PC-3 (cell line): ENCODE results near the gene TRIM16. TPM values are rescaled to one million over a fixed set of nuclear protein-coding genes. Genes with fewer than 3 reads are reported as not detected.
"Not testable (repeated sequence)": the region's sequence is repeated elsewhere in the genome, so short reads cannot be mapped to it uniquely, and the experiment has no call there.

ENCODE experiments used
- ATAC-seq: fragments of 200-7000 bp; cut with Tn5 transposase; 2 replicates; pipeline ENCODE4 v1.9.1; 2020; ENCODE audit warnings: mild to moderate bottlenecking, moderate library complexity
- BruUV-seq: library from RNA; stranded (reverse); fragments of 400-500 nt; replicated peaks from 2 replicates; lab custom pipeline; 2021; lab: Mats Ljungman, UMichigan
- CTCF ChIA-PET: fragments of 300-600 bp; sonication (Branson Sonifier 250); formaldehyde crosslinking; loops from one replicate; lab custom pipeline; 2022; ENCODE audit warnings: antibody characterized with exemption; lab: Charles Lee
- POLR2A ChIA-PET: fragments of 300-600 bp; sonication (Branson Sonifier 250); formaldehyde crosslinking; loops from one replicate; lab custom pipeline; 2022; ENCODE audit warnings: antibody characterized with exemption; ENCODE audit not compliant: unreplicated experiment; lab: Charles Lee
- DNase-seq: peaks from one replicate; pipeline ENCODE4 v3.0.0-alpha.2; 2015
- H2AFZ ChIP-seq: fragments of 300-600 bp; sonication (generic); 2 replicates; pipeline ENCODE4 v1.6.0; 2016; ENCODE audit warnings: antibody characterized with exemption, low read length
- H3F3A ChIP-seq: fragments of 300-600 bp; sonication (generic); one replicate; pipeline ENCODE4 v1.6.0; 2017; ENCODE audit warnings: antibody characterized with exemption, low read length, control low read depth, mild to moderate bottlenecking; ENCODE audit not compliant: unreplicated experiment
- H3K27ac ChIP-seq: fragments of 300-600 bp; sonication (generic); 2 replicates; pipeline ENCODE4 v1.5.1; 2016; ENCODE audit warnings: mild to moderate bottlenecking, low read length
- H3K27me3 ChIP-seq: fragments of 300-600 bp; sonication (generic); 2 replicates; pipeline ENCODE4 v1.6.1; 2016; ENCODE audit warnings: low read length, mixed read lengths
- H3K36me3 ChIP-seq: fragments of 300-600 bp; sonication (generic); 2 replicates; pipeline ENCODE4 v1.6.1; 2016; ENCODE audit warnings: low read depth, mixed run types, low read length, mixed read lengths
- H3K4me1 ChIP-seq: fragments of 300-600 bp; sonication (generic); 2 replicates; pipeline ENCODE4 v1.5.1; 2016; ENCODE audit warnings: low read length; ENCODE audit not compliant: insufficient read depth
- H3K4me2 ChIP-seq: fragments of 300-600 bp; sonication (generic); 2 replicates; pipeline ENCODE4 v1.6.0; 2016; ENCODE audit warnings: low read length
- H3K4me3 ChIP-seq: fragments of 300-600 bp; sonication (generic); 2 replicates; pipeline ENCODE4 v1.5.1; 2016; ENCODE audit warnings: mild to moderate bottlenecking, low read length, mixed read lengths
- H3K79me2 ChIP-seq: fragments of 300-600 bp; sonication (generic); 2 replicates; pipeline ENCODE4 v1.6.1; 2017; ENCODE audit warnings: low read length, mixed read lengths
- H3K9ac ChIP-seq: fragments of 300-600 bp; sonication (generic); 2 replicates; pipeline ENCODE4 v1.6.0; 2016; ENCODE audit warnings: mild to moderate bottlenecking, low read length
- H3K9me2 ChIP-seq: fragments of 300-600 bp; sonication (generic); replicated peaks from 2 replicates; pipeline ENCODE4 v1.6.1; 2016; ENCODE audit warnings: mixed run types, low read length, mixed read lengths
- H3K9me3 ChIP-seq: fragments of 300-600 bp; sonication (generic); 2 replicates; pipeline ENCODE4 v1.6.1; 2016; ENCODE audit warnings: low read length, mixed read lengths
- H4K20me1 ChIP-seq: fragments of 300-600 bp; sonication (generic); 2 replicates; pipeline ENCODE4 v1.6.1; 2016; ENCODE audit warnings: low read length, mixed read lengths
- CTCF ChIP-seq: fragments of 300-600 bp; sonication (generic); conservative IDR thresholded peaks from 2 replicates; pipeline ENCODE4 v1.5.1; 2017; ENCODE audit warnings: antibody characterized with exemption, low read depth, mild to moderate bottlenecking, low read length
- EZH2 ChIP-seq: fragments of 300-600 bp; sonication (generic); IDR thresholded peaks from one replicate; pipeline ENCODE4 v1.6.1; 2017; ENCODE audit warnings: antibody characterized with exemption, mild to moderate bottlenecking, low read length; ENCODE audit not compliant: unreplicated experiment
- EZH2phosphoT487 ChIP-seq: fragments of 300-600 bp; sonication (generic); IDR thresholded peaks from 2 replicates; pipeline ENCODE4 v1.6.1; 2018; ENCODE audit warnings: mild to moderate bottlenecking, antibody characterized with exemption, low read length, borderline replicate concordance
- intact Hi-C: fragments of 100-400 bp; cut with micrococcal nuclease; formaldehyde crosslinking; loops from 2 replicates; pipeline ENCODE4 v1.9.0; 2023
- total RNA-seq: library from RNA; depleted of rRNA; stranded (reverse); fragments of >200 nt; gene quantifications from 2 replicates; pipeline ENCODE4 v1.2.3, GENCODE V29; 2014

TRIM16 gene
- total RNA-seq, 1 experiment from 2014 or later: 76.6 TPM

DNA sequence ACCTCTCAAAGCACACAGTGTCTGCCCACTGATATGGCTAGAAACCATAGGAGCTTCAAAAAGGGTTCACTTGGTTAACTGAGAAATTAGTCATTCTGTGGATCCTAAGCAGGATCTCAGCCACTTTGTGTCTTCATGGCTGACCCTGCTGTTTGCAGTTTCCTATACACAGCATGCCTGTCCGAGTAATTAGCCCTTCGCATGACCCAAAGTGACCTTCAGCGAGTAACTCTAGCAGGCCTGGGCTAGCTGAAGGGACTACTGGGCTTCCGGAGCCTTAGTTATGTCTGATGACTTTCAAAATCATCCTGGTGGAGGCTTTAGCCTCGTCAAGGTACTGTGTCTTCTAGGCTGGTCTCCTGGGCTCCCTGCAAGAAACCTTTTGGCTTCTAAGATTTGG lies 35.7 kb downstream of the TRIM16 start:
- H3K4me3 ChIP-seq: peak overlapping the region; percentile 79
- TF ChIP-seq EZH2phosphoT487 (no peak), EZH2 (no peak), CTCF (no peak)
- no peak overlapping the region for H3K9ac ChIP-seq
- no peaks in the 10 kb centered on the region for H3K9me2 ChIP-seq
- no peaks in the 10 kb centered on the region for H3K9me3 ChIP-seq
- 0 out of 2 replicates have a peak overlapping the region, but pooled peaks have one; percentile 85 for H3K27ac ChIP-seq
- peaks cover 64% of the 10 kb centered on the region for H3K79me2 ChIP-seq
- peaks cover 6% of the 10 kb centered on the region for H3F3A ChIP-seq
- H3K36me3 ChIP-seq: 0 out of 2 replicates have a peak, but pooled peaks cover 2% of the 10 kb centered on the region
- no peak for DNase-seq
- H2AFZ ChIP-seq: no peak overlapping the region
- H4K20me1 ChIP-seq: no peaks in the 10 kb centered on the region
- ATAC-seq: no peak
- H3K27me3 ChIP-seq: no peaks in the 10 kb centered on the region
- ChIA-PET POLR2A (no interaction called here), CTCF (no interaction called here)
- H3K4me2 ChIP-seq: peak overlapping the region; percentile 86
- peaks cover 47% of the 10 kb centered on the region for H3K4me1 ChIP-seq
- BruUV-seq: no TSS peak
- intact Hi-C loops: no loop called here

- CTCF ChIA-PET, H3K4me3 ChIP-seq, H3K36me3 ChIP-seq, H3K9me2 ChIP-seq, POLR2A ChIA-PET, H3K27me3 ChIP-seq, BruUV-seq, H4K20me1 ChIP-seq, H2AFZ ChIP-seq, H3F3A ChIP-seq, H3K9me3 ChIP-seq, intact Hi-C loops: not testable (repeated sequence)
- peak; percentile 81 for DNase-seq
- Histone ChIP-seq H3K79me2 (peaks cover 58% of the 10 kb centered on the region), H3K4me1 (peaks cover 51% of the 10 kb centered on the region), H3K9ac (peak overlapping the region; percentile 73), H3K4me2 (peak overlapping the region; percentile 69), H3K27ac (peak overlapping the region; percentile 85)
- peak; percentile 48 for ATAC-seq
Measured at GRCh38 chr17:15645942-15646312, 38.2 kb downstream of the TRIM16 start.

DNA sequence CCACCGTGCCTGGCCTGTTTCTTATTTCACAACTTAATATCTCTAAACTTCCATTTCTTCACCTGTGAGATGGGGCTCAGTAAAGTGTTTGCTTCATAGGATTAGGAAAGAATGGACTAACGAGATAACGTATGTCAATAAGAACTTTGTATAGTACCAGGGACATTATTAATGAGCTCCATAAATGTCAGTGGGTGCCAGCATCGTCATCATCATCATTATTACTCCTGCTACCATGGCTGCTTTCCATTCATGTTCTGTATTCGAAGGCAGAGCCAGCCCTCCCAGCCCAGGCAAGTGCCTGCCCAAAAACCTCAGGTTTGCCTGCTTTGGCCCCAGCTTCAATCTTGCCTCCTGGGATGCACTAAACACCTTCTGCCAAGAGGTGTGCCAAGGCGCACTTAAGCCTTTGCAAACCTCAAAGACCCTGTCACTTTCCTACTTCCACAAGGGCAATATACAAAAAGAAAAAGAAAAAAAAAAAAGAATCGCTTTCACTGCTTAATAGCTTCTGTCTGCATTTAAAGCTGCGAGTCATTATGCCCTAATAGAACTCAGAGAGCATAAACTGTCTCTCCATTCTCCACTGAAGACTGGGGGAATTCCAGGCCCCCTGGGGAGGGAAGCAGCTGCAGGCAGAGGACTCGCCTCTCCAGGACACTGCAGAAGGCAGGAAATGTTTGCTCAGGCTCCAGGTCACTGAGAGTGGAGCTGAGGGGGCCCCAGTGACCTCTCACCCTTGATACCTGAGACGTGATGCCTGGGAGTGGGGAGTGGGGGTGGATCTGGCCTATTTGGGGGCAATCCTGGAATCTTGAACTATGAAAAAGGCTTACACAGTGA lies 38.8 kb downstream of the TRIM16 start:
- peak overlapping the region; percentile 73 for H3K9ac ChIP-seq
- H3K4me3 ChIP-seq, H3K9me3 ChIP-seq, H3F3A ChIP-seq, H3K27me3 ChIP-seq, CTCF ChIA-PET, POLR2A ChIA-PET, H3K36me3 ChIP-seq, H3K9me2 ChIP-seq, intact Hi-C loops, BruUV-seq, H4K20me1 ChIP-seq, H2AFZ ChIP-seq: not testable (repeated sequence)
- peaks cover 51% of the 10 kb centered on the region for H3K4me1 ChIP-seq
- H3K4me2 ChIP-seq: peak overlapping the region; percentile 69
- peak; percentile 49 for DNase-seq
- peaks cover 52% of the 10 kb centered on the region for H3K79me2 ChIP-seq
- ATAC-seq: peak; percentile 11
- H3K27ac ChIP-seq: peak overlapping the region; percentile 85

DNA sequence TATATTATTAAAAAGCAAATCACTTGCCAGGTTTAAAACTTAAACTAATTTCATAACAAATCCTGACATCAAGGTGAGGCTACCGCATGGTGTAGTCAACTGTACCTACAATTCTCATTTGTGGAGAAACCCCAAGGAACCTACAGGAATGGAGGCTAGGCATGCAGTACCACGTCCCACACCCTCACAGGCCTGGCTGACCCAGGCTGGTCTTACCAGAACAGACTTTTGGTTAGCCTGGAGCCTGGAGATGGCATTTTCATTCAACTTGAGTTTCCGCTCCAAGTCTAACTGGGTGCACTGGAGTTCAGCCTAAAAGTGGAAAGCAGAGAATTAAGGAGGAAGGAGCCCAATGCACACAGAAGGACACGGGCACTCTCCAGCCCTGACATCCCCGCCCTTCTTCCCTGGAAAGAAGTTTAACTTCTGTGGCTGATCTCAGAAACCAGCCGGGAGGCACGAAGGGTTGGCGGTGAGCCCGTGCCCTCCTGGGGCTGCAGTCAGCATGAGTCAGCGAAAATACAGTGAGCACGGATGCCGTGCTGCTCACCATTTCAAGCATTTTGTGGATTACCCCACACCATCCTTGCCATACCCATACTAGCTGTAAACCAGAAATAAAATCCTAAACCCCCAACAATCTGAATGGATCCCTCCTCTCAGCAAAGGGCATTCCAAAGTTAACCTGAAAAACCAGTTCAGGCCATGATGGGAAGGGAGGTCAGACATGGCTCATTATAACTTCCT lies 41.4 kb downstream of the TRIM16 start:
- H3F3A ChIP-seq, DNase-seq, H3K27me3 ChIP-seq, CTCF ChIA-PET, POLR2A ChIA-PET, H3K4me3 ChIP-seq, H2AFZ ChIP-seq, H3K4me2 ChIP-seq, H3K9me2 ChIP-seq, intact Hi-C loops, H3K36me3 ChIP-seq, H4K20me1 ChIP-seq, H3K9me3 ChIP-seq: not testable (repeated sequence)
- peak; percentile 75 for ATAC-seq
- BruUV-seq: TSS peak; percentile 6
- Histone ChIP-seq H3K79me2 (peaks cover 26% of the 10 kb centered on the region), H3K9ac (peak overlapping the region; percentile 27; the same call in 1 of the 2 replicates), H3K4me1 (peaks cover 31% of the 10 kb centered on the region), H3K27ac (peak overlapping the region; percentile 77)

DNA sequence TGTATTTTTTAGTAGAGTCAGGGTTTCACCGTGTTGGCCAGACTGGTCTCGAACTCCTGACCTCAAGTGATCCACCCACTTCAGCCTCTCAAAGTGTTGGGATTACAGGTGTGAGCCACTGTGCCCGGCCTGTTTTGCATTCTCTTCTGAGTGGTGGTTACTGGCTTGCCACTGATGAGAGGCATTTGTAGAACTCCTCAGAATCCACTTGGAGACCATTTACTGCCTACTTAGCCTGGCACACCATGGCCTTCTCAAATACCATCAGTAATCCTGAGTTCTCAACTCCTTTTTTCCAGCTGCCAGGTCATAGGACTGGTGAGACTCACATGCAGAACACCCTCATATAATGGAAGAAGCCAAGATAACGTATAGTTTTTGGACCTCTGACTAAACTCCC lies 42.1 kb downstream of the TRIM16 start:
- H3K79me2 ChIP-seq: peaks cover 22% of the 10 kb centered on the region
- POLR2A ChIA-PET, CTCF ChIA-PET, H4K20me1 ChIP-seq, H3K27me3 ChIP-seq, intact Hi-C loops, H3K9me3 ChIP-seq, DNase-seq, ATAC-seq, H3K4me2 ChIP-seq, H3K9me2 ChIP-seq, H2AFZ ChIP-seq, BruUV-seq, H3K36me3 ChIP-seq, H3K4me3 ChIP-seq, H3K9ac ChIP-seq, H3F3A ChIP-seq: not testable (repeated sequence)
- H3K27ac ChIP-seq: peak overlapping the region; percentile 51
- peaks cover 31% of the 10 kb centered on the region for H3K4me1 ChIP-seq
